Activated CD8-positive, alpha-beta memory T cell treated with anti-CD3 and anti-CD28 coated beads, Interleukin-2, amount 50 U/mL, for 24 hours (primary cell): ENCODE measurements around the gene PTPRR.

ENCODE experiments used
- DNase-seq: peaks from one replicate; pipeline ENCODE4 v3.0.0-alpha.2; 2020; ENCODE audit errors: extremely low read depth

Gene PTPRR

DNA sequence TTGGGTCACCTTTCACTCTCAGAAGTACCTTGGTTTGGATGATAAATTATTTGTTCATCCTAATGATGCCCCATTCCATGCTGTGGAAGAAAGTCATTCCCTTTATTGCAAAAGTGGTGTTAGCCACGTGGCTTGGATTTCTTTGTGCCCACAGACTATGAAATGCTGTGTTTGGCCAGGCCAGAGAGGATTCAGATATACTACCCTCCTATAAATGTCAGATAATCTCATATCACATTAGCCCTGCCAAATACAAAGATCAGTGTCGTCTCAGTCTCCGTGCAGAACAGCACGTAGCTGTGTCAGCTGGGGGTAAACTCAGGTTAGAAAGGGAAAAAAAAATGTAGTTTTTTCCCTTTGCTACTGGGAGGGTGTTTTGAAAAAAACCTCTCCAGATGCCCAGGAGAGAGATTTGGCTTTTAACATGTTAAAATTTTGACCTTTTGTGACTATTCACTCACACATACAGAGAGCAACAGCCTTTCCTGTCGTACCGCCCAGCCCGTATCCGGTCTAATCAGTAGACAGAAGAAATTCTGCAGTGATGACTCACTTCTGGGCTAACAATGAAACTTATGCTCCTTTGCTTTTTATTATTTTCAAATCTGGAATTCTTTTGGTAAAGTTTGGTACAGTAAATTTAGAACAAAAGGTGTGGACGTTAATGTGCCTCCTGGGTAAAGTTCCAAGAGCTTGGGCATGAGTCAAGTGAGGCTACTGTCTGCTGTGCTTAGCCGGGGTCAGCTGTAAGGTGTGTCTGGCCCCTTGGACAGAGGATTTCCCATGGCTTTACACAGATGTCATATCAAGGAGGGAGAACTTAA, 274.8 kb downstream of the PTPRR start:
- DNase-seq, result no peak

DNA sequence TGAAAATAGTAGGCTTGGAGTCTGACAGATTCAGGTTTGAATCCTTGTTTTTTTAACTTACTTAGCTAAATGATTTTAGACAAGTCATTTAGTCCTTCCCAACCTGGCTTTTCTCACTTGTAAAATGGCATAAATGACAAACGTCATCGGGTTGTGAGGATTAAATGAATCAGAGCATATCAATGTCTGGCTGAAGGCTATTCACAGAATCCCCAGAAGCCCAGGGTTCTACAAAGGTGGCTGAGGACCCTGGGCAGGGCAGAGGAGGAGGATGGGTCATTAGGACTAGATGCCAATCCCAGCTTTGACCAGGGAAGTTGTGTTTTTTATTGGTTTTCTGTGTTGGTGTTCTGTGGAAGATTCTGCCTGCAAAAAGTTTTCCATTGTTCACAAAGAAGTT, 275.7 kb downstream of the PTPRR start:
- DNase-seq, result no peak

DNA sequence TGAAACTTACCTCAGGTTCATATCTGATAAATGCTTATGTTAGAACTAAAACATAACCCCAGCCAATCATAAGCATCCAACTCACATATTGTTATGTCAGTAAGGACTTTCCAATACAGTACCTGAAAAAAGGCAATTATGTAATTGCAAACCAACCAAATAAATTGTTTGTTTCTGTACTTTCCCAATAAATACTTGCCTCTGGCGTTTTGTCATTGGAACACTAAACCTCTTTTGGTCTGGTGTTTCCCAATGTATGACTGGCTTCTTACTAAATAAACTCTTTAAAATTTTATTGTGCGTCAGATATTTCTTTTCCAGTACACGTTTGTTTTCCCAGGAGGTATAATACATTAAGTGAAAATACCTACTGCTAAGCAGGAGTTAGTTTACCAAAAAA, 276.6 kb downstream of the PTPRR start:
- DNase-seq, result no peak

DNA sequence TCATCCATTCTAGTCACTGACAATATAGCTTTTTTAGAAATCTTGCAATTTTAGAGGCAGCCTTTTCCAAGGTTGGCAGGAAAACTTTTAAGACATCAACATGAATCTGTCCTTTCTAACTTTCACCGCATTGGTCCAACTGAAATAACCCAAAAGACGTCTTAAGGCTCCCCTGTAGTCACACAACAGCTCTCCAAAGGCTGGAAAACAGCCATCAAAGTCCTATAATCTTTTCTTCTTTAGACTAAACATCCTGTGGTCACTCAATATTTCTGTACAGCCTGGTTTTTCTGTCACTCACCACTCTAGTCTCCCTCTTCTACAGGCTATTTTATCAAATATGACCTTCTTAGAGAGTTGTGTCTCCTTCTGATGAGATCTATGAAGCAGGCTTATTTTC, 278.8 kb downstream of the PTPRR start:
- DNase-seq, result no peak

DNA sequence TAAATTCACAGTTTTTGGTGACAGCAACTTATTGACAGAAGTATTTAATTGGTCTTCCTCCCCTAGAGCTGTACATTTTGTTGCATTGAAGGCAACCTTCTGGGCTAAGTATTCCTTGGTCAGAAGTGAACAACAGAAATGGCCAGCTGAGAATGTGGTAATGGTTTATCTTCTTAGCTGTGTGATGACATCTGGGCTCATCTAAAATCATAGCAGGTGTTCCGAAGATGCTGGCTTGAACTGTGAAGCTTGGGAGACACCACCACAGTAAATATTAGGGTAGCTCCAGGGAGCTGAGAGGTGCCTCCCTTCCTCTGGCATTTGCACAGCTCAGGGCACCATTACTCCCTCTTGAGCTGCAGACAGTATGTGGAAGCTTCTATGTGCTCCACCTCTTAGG, 279.6 kb downstream of the PTPRR start:
- no peak for DNase-seq

DNA sequence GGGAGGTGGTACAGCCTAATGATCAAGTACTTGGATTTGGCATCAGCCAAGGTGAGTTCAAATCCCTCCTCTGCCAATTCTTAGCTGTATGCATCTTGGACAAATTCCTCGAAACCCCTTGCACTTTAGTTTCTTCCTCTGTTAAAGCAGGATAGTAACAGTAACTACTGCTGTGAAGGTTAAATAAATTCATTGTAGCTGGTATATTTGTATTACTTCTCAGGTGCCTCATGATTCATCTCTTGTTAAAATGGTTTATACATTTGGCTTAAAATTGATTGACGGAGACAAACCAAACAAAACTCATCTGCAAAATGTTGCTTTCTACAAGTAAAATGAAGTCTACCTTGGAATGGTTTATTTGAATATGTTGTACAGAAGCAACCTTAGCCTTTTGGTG, 281.0 kb downstream of the PTPRR start:
- DNase-seq, result no peak

DNA sequence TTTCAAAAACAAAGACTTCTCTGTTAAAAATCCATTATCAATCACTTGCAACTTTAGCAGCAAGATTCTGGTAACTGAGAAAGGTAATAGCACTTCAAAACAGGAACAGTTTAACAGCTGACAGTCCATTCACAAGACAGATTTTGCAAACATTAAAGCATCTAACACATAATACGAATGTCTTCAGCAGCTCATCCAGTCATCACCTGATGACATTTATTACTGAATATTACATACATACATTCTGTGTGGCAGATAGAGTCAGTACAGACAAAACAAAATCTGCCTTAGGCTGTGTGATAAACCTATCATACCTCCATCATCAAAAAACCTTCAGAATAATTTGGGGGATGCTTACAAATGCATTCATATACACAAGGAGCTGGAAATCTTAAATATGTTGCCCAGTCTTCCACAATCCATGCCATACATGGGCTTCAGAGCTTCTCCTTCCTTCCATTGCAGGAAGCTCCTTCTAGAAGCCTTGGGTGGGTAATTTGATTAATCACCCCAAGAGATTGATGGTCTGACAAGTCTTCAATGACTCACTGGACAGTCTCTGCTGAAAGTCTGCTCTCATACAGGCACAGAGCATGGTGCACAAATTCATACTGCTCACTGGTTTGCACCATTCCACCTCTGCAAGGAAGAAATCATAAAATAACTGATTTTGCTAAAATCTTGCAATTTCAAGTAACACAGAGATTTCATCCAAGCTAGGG, 281.7 kb downstream of the PTPRR start:
- DNase-seq, result no peak

DNA sequence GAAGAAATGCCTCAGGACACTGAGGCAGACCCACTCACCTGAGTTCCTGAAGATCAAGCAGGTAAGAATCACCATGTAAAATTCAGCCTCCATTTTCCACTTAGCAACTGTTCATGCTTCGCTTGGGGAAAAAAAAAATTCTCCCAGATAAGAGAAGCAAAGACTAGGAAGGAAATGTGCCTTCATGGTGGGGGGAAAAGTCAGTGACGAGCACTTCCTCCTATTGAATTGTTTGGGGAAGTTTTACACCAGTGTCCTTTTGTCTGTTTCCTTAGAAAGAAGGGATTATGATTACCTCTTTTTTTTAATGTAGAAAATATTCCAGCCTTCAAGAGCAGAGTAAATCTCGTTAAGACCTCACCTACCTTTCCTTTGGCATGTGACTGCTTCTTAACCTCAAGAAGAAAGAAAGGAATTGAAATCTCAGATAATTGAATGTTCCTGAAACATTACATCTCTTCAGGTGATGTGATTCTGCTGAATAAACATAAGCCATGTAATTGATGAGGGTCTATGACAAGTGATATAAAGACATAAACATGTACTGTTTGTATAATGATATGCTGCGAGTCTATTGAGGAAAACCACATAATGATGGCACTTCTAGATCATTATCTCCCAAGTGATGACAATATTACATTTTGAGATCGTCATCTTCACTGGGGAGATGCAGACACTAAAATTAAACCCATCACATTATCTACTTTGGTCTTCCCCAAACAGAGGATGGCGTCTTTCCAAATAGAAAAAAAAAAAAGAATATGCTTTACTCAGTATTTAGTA, 283.0 kb downstream of the PTPRR start, which contains the start of gene PTPRB:
PTPRB (minus strand) TSS at position 127 of the 783 bp plus-strand sequence; CDS start at position 93, 34 bp downstream.
- no peak for DNase-seq

DNA sequence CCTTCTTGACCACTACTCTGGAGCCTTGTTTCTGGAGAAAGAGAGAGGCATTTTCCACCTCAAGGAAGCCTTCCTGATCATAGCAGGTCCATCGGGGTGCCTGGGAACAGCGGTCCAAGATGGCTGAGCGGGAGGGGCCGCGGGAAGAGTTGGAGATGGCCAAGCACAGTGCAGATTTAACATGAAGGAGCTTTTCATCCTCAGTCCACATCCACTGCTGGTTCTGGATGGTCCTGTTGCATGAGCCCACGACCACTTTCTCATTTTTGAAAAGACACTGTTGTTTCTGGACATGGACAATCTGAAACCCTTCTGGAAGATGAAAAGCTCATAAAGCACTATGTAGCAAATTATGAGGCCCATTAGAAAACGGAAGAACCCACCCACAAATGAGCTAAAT, 284.8 kb downstream of the PTPRR start:
- DNase-seq, result no peak

DNA sequence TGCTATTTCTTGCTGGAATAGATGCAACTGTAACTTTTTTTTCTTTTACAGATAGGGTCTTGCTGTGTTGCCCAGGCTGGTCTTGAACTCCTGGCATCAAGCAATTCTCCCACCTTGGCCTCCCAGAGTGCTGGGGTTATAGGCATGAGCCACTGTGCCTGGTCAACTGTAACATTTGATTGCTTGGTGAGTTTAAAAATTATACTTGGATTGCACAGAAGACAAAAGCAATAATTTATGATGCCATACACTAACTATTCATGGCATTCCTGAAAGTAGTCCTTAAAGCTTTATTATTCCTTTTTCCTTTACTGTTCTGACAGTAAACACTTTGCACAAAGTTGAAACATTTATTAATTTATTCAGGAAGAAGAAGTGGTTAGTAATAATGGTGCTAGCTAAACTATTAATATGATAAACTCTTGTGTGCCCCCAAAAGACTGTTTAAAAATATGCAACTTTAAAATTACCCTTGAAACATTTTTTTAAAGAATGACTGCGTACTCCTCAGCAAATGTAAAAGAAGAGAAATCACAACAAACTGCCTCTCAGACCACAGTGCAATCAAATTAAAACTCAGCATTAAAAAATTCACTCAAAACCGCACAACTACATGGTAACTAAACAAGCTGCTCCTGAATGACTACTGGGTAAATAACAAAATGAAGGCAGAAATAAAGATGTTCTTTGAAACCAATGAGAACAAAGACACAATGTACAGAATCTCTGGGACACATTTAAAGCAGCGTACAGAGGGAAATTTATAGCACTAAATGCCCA, 291.6 kb downstream of the PTPRR start:
- DNase-seq, result no peak

DNA sequence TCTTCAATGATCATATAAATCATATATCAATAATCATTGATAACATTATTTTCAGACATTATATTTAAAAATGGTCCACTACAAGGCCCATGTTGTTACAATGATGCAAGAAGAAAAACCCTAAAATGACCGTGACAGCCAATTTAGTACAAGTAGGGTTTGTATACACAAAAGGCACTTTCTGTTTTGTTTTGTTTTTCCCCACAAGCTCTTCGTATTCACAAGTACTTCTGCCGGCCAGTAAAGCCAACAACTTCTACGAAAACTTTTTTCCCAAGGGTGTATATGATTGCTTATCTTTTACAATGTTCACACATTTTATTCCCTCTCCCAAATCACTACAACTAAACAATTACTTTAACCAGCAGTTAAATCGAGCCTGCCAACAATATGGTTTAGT, 292.9 kb downstream of the PTPRR start:
- DNase-seq, result no peak

DNA sequence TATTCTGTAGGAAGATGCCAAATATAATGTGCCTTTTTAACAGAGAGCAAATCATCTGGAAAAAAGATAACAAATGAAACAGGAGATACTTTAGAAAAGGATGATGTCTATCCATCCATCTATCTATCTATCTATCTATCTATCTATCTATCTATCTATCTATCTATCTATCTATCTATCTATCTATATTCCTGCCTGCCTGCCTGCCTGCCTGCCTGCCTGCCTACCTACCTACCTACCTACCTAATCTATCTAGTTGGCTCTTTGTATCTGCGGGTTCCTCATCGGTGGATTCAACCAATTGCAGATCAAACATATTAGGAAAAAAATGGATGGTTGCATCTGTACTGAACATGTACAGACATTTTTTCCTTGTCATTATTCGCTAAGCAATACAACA, 294.4 kb downstream of the PTPRR start:
- DNase-seq, result no peak

DNA sequence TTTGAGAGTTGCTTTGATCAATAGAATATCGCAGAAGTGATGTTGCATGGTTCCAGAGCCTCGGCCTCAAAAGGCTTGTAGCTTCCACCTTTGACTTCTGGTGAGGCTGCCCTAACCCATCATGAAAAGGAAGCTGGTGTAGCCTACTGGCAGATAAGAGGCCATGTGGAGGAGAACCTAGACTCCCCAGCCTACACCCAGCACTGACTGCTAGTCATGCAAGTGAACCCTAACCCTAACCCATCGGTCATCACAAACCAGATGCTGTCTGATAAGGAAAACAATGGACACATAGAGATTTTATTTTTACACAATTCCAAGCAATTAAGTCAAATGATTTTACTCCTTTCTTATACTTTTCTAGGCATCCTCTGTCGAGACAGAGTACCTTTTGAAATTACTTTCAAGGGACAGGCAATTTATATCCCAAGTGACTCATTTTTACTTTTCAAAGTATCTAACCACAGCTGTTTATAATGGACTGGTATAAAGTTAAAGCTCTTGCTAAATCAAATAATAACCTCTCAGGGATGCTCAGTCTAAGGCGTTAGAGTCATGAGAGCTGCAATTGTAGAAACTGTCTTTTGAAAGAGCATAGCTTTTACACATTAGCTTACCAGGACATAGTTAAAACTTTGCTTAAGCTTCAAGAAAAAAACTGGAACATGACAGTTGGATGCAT, 300.9 kb downstream of the PTPRR start:
- no peak for DNase-seq

DNA sequence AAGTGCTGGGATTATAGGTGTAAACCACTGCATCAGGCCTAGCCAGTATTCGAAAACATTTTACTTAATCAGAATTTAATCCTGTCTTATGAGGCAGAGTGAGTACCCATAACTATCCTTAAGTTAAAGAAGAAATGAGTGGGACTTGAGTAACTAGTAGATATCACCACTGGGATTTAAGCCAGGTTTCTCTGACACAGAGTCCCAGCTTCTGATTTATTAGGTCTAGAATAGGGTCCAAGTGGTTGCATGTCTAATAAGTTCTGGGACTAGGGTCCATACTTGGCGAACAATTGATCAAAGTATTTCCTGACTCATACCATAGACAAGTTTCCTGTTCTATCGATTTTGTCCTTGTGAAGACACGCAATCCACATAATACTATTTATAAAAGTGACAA, 302.2 kb downstream of the PTPRR start:
- DNase-seq, result no peak

DNA sequence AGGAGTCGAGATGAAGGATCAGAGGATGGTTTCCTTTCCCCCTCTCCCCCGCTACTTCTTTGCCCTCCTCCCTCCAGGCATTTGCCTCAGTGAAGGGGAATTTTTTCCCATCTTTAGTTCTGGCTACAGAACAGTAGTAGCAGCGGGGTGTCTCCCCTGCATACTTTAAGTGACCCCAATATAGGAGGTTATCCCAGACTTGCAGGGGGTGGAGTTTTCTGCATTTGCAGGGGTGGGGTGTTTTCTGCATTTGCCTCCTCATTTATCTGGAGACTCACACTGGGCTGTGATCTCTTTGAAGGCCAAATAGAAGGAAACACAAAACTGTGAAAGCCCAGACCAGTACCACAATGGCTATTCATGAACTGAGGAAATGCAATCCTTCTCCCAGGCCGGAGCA, 303.1 kb downstream of the PTPRR start:
- no peak for DNase-seq

DNA sequence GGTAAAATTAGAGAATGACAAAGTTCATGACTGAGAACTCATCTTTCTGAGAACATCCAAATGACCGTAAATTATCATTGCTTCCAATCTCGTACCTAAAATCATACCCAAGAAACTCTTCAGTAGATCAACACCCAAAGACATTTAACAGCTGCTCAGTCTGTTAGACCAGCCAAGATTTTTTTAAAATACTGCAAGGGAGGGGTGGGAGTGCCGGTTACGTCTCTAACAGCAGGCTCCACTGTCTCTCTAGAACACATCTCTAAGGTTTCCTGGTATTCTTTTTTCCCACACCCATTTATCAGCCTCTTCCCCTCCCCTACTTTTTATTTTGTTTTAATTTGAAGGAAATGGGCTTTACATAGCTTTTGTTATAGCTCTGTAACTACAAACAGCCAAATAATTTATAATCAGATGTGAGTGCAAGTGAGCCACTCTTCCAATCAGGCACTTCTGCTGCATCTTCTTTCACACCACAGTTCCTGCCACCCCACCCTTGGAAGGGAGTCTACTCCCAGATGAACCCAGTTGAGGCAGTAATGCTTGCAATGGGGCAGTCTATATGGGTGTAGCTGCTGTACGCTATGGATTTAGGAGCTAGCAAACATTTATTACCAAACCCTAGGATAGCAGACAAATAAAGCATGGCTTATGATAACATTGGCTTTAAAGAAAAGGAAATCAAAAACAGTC, 305.2 kb downstream of the PTPRR start:
- no peak for DNase-seq

DNA sequence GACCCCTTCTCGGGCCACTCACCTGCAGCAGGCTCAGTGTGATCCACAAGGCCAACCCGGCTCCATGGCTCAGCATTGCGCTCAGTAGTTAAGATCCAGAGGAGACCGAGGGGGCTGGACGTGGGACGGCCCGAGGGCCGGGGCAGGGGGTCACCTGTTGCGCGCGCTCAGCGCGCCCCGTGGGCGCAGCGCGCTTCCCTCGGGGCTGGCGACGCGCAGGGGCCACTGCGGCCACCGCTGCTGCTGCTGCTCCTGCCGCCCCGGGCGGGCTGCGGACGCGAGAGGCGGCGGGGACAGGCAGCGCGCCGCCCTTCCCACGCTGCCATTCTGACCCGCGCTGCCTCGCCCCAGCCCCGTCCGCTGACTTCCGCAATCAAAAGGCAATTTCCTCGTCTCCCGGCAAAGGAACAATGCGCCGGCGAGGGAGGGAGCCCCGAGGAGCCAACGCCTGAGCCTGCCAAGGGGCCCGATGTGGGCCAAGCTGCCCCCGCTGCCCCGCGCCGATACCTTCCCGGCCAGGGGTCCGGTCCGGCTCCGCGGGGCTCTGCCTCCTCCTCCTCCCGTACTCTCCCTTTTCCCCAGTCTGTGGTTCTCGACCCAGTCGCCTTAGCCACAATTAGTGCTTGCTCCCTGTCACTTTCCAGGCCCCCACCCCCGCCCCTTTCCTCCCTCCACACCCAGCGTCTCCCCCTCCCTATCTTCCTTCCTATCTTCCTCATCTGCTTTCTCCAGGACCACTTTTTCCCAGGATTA, 310.6 kb downstream of the PTPRR start:
- DNase-seq, result no peak

DNA sequence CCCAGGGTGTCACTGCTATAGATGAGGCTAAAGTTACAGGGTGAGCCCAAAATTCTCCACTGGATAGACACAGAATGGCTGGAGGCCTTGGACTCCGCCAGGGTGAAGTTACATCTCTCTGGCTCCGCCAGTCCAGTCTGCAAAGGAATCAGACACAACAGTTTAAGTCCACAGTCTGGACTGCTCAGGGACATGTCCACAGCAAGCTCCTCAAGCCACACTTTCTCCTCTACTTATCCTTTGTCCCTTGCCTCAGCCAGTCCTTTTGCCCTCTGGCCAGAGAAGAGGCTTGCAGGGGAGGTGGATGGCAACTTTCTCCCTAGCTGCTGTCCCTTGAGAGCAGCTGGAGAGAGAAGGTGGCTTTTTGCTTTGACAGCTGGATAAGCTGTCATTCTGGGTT, 311.3 kb downstream of the PTPRR start:
- no peak for DNase-seq

DNA sequence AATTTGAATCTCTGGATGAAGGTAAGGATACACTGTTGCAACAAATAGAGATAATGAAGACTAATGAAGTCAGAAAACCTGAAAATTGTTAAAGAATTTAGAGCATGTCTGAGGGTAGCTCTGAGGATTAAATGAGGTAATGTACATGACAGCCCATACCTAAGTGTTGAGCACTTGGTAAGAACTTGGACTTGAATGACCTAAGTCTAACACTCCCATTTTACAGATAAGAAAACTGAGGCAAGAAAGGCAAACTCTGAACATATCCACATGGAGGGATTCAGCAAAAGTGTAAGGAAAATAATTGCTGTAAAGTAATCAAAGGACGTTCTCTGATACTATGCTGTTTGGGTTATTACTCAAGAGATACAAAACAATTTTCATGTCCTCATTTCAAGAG, 312.4 kb downstream of the PTPRR start:
- DNase-seq, result no peak

DNA sequence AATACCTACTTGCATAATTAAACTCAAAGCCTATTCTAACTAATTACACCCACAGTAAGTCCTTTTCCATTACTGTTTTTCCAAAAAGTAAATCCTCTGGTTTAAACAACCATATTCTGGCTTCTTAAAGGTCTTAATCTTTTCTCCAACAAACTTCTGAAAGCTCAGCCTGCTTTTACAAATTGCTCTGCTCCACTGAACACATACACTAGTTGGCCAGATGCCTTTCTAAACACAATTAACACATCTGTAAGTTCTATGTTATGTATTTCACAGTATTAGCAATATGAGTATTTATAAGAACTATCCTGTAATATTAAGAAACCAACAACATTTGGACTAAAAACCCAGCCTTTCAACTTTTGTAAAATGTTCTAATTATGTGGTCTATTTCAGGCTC, 313.4 kb downstream of the PTPRR start:
- DNase-seq, result no peak
